PC-9 (cell line): ENCODE data around the gene AFG1L.

Experiments
- EZH2 ChIP-seq: fragments of 200-600 bp; sonication (generic); IDR thresholded peaks from 2 replicates; pipeline ENCODE4 v1.8.0; 2017; ENCODE audit warnings: antibody characterized with exemption, low read depth
- TF ChIP-seq, protein P1 (sequence below): fragments of 200-600 bp; sonication (generic); conservative IDR thresholded peaks from 2 replicates; pipeline ENCODE4 v1.6.1; 2017; ENCODE audit warnings: mixed run types, antibody characterized with exemption, mild to moderate bottlenecking, moderate library complexity

- TF ChIP-seq, protein P1, sequence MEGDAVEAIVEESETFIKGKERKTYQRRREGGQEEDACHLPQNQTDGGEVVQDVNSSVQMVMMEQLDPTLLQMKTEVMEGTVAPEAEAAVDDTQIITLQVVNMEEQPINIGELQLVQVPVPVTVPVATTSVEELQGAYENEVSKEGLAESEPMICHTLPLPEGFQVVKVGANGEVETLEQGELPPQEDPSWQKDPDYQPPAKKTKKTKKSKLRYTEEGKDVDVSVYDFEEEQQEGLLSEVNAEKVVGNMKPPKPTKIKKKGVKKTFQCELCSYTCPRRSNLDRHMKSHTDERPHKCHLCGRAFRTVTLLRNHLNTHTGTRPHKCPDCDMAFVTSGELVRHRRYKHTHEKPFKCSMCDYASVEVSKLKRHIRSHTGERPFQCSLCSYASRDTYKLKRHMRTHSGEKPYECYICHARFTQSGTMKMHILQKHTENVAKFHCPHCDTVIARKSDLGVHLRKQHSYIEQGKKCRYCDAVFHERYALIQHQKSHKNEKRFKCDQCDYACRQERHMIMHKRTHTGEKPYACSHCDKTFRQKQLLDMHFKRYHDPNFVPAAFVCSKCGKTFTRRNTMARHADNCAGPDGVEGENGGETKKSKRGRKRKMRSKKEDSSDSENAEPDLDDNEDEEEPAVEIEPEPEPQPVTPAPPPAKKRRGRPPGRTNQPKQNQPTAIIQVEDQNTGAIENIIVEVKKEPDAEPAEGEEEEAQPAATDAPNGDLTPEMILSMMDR, result peak; percentile 63
- TF ChIP-seq EZH2, result no peak
These were observed 203.0 kb downstream of the AFG1L start for GRCh38 chr6:108497883-108498282.
